HG03457 (cell line): ENCODE results near the gene ZNF561.
"Not testable (repeated sequence)": the region's sequence is repeated elsewhere in the genome, so short reads cannot be mapped to it uniquely, and the experiment has no call there.

Experiments
- ATAC-seq: cut with Tn5 transposase; IDR thresholded peaks from one replicate; pipeline ENCODE4 v1.9.1; 2021; ENCODE audit warnings: moderate number of reproducible peaks; ENCODE audit not compliant: unreplicated experiment

Gene ZNF561

GRCh38 chr19:9582081-9582725 lies 38.8 kb downstream of the ZNF561 start:
- not testable (repeated sequence) for ATAC-seq

- ATAC-seq = no peak
Observed at GRCh38 chr19:9580728-9581127, 40.3 kb downstream of the ZNF561 start.

- ATAC-seq = no peak
Observed at GRCh38 chr19:9570255-9570654, 50.8 kb downstream of the ZNF561 start.

- no peak for ATAC-seq
Observed at GRCh38 chr19:9566729-9567128, 54.3 kb downstream of the ZNF561 start.

- ATAC-seq = no peak
Observed at GRCh38 chr19:9565900-9566705, 54.9 kb downstream of the ZNF561 start.
